HG03039 (cell line): Measurements from ENCODE around the gene ACSS1.
"Not testable (repeated sequence)": the region's sequence is repeated elsewhere in the genome, so short reads cannot be mapped to it uniquely, and the experiment has no call there.

Source experiments
- ATAC-seq: cut with Tn5 transposase; IDR thresholded peaks from one replicate; pipeline ENCODE4 v1.9.1; 2021; ENCODE audit warnings: mild to moderate bottlenecking, moderate library complexity; ENCODE audit not compliant: unreplicated experiment

Gene ACSS1

GRCh38 chr20:25014816-25015215 is 43.1 kb downstream of the ACSS1 start:
- ATAC-seq = no peak

GRCh38 chr20:25013478-25014380 is 44.2 kb downstream of the ACSS1 start:
- no peak for ATAC-seq

GRCh38 chr20:25012616-25013189 is 45.2 kb downstream of the ACSS1 start:
- ATAC-seq = no peak

- no peak for ATAC-seq
These were observed 46.1 kb downstream of the ACSS1 start for GRCh38 chr20:25011831-25012241.

GRCh38 chr20:25011261-25011660 is 46.7 kb downstream of the ACSS1 start:
- no peak for ATAC-seq

- no peak for ATAC-seq
These were observed 48.5 kb downstream of the ACSS1 start for GRCh38 chr20:25009218-25010145.

- ATAC-seq = no peak
These were observed 49.3 kb downstream of the ACSS1 start for GRCh38 chr20:25008388-25009217.

GRCh38 chr20:25007491-25008305 is 50.2 kb downstream of the ACSS1 start:
- no peak for ATAC-seq

- ATAC-seq = no peak
These were observed 51.3 kb downstream of the ACSS1 start for GRCh38 chr20:25006431-25007167.

GRCh38 chr20:25005661-25006060 is 52.3 kb downstream of the ACSS1 start:
- ATAC-seq = no peak

GRCh38 chr20:25005220-25005619 is 52.7 kb downstream of the ACSS1 start:
- ATAC-seq = no peak

GRCh38 chr20:25003002-25003401 is 54.9 kb downstream of the ACSS1 start:
- no peak for ATAC-seq

GRCh38 chr20:25001323-25001722 is 56.6 kb downstream of the ACSS1 start:
- not testable (repeated sequence) for ATAC-seq

GRCh38 chr20:25000268-25000801 is 57.6 kb downstream of the ACSS1 start:
- no peak for ATAC-seq

GRCh38 chr20:24999568-24999967 is 58.4 kb downstream of the ACSS1 start:
- ATAC-seq = no peak

GRCh38 chr20:24998631-24999445 is 59.1 kb downstream of the ACSS1 start:
- no peak for ATAC-seq

GRCh38 chr20:24998121-24998520 is 59.8 kb downstream of the ACSS1 start:
- no peak for ATAC-seq
